IMR-90 (cell line): ENCODE results near the gene INTU. TPM values are rescaled to one million over a fixed set of nuclear protein-coding genes. Genes with fewer than 3 reads are reported as not detected.

Experiments
- ATAC-seq: fragments of 200-7000 bp; cut with Tn5 transposase; 2 replicates; pipeline ENCODE4 v1.9.1; 2020; ENCODE audit warnings: low read depth, mild to moderate bottlenecking, moderate library complexity
- BruUV-seq: library from RNA; stranded (reverse); fragments of 400-500 nt; replicated peaks from 2 replicates; lab custom pipeline; 2021; lab: Mats Ljungman, UMichigan
- CTCF ChIA-PET: fragments of 300-600 bp; formaldehyde crosslinking; extraction: SDS; loops from one replicate; lab custom pipeline; 2021; ENCODE audit warnings: antibody characterized with exemption; lab: Yijun Ruan, JAX
- POLR2A ChIA-PET: fragments of 300-600 bp; sonication (Branson Sonifier 250); formaldehyde crosslinking; loops from one replicate; lab custom pipeline; 2022; ENCODE audit warnings: antibody characterized with exemption; ENCODE audit not compliant: unreplicated experiment; lab: Charles Lee
- DNase-seq: peaks from one replicate; pipeline ENCODE4 v3.0.0; 2013
- H2AFZ ChIP-seq: replicated peaks from 2 replicates; pipeline ENCODE3; 2013; ENCODE audit warnings: low read length, mild to moderate bottlenecking; ENCODE audit not compliant: poor library complexity
- H2AK5ac ChIP-seq: 2 replicates; pipeline ENCODE4 v1.6.1; 2013; ENCODE audit warnings: low read depth, low read length, inconsistent platforms
- H2AK9ac ChIP-seq: replicated peaks from 2 replicates; pipeline ENCODE3; 2013; ENCODE audit warnings: mild to moderate bottlenecking, low read depth, low read length, moderate library complexity; ENCODE audit not compliant: poor library complexity
- H2BK120ac ChIP-seq: 2 replicates; pipeline ENCODE4 v1.6.1; 2013; ENCODE audit warnings: low read depth, low read length, inconsistent platforms
- H2BK15ac ChIP-seq: 3 replicates; pipeline ENCODE4 v1.6.1; 2013; ENCODE audit warnings: low read depth, low read length, inconsistent platforms
- H2BK20ac ChIP-seq: 2 replicates; pipeline ENCODE4 v1.6.1; 2013; ENCODE audit warnings: low read depth, mild to moderate bottlenecking, inconsistent platforms, low read length, moderate library complexity
- H2BK5ac ChIP-seq: 2 replicates; pipeline ENCODE4 v1.6.1; 2013; ENCODE audit warnings: mild to moderate bottlenecking, low read depth, low read length, inconsistent platforms; ENCODE audit not compliant: poor library complexity, severe bottlenecking
- H3K14ac ChIP-seq: replicated peaks from 2 replicates; pipeline ENCODE4 v1.6.1; 2013; ENCODE audit warnings: low read depth, low read length, inconsistent platforms
- H3K18ac ChIP-seq: 2 replicates; pipeline ENCODE4 v1.6.1; 2013; ENCODE audit warnings: low read depth, low read length, control low read depth
- H3K23ac ChIP-seq: 2 replicates; pipeline ENCODE4 v1.6.1; 2013; ENCODE audit warnings: low read depth, low read length, inconsistent platforms
- H3K27ac ChIP-seq: 2 replicates; pipeline ENCODE4 v1.5.1; 2013; ENCODE audit warnings: mild to moderate bottlenecking, control low read depth, low read length; ENCODE audit not compliant: insufficient read depth
- H3K27me3 ChIP-seq: 2 replicates; pipeline ENCODE4 v1.6.1; 2013; ENCODE audit warnings: low read length; ENCODE audit not compliant: control insufficient read depth, insufficient read depth
- H3K36me3 ChIP-seq: 2 replicates; pipeline ENCODE4 v1.6.1; 2013; ENCODE audit warnings: low read length, mixed read lengths; ENCODE audit not compliant: control insufficient read depth, insufficient read depth
- H3K4ac ChIP-seq: 2 replicates; pipeline ENCODE4 v1.6.1; 2013; ENCODE audit warnings: low read depth, low read length, inconsistent platforms
- H3K4me1 ChIP-seq: 2 replicates; pipeline ENCODE4 v1.6.1; 2013; ENCODE audit warnings: low read length, mixed read lengths; ENCODE audit not compliant: control insufficient read depth, insufficient read depth
- H3K4me2 ChIP-seq: 2 replicates; pipeline ENCODE4 v1.6.1; 2013; ENCODE audit warnings: low read depth, mild to moderate bottlenecking, control low read depth, low read length, moderate library complexity
- H3K4me3 ChIP-seq: 2 replicates; pipeline ENCODE4 v1.5.1; 2013; ENCODE audit warnings: low read depth, mild to moderate bottlenecking, control low read depth, low read length, moderate library complexity; ENCODE audit not compliant: insufficient read depth
- H3K56ac ChIP-seq: 2 replicates; pipeline ENCODE4 v1.6.1; 2013; ENCODE audit warnings: low read length, inconsistent platforms; ENCODE audit not compliant: insufficient read depth; ENCODE audit errors: extremely low read depth
- H3K79me1 ChIP-seq, 2 experiments: 2 replicates each; pipeline ENCODE4 v1.6.1; 2013; ENCODE audit warnings: low read length in 2 of 2, inconsistent platforms in 1 of 2, low read depth in 1 of 2
- H3K9ac ChIP-seq: 2 replicates; pipeline ENCODE4 v1.6.1; 2013; ENCODE audit warnings: low read depth, low read length, control low read depth
- H3K9me1 ChIP-seq: 2 replicates; pipeline ENCODE4 v1.6.1; 2013; ENCODE audit warnings: low read length, inconsistent platforms; ENCODE audit not compliant: insufficient read depth
- H3K9me3 ChIP-seq: 2 replicates; pipeline ENCODE4 v1.6.1; 2013; ENCODE audit warnings: low read length; ENCODE audit not compliant: control insufficient read depth, insufficient read depth
- H4K20me1 ChIP-seq: 2 replicates; pipeline ENCODE4 v1.6.1; 2013; ENCODE audit warnings: low read length, inconsistent platforms; ENCODE audit not compliant: insufficient read depth
- H4K5ac ChIP-seq: 2 replicates; pipeline ENCODE4 v1.6.1; 2013; ENCODE audit warnings: mild to moderate bottlenecking, low read depth, low read length, control low read depth
- H4K8ac ChIP-seq, 2 experiments: 2 replicates each; pipeline ENCODE4 v1.6.1; 2013; ENCODE audit warnings: low read depth in 2 of 2, low read length in 2 of 2, control low read depth in 1 of 2, inconsistent platforms in 1 of 2
- H4K91ac ChIP-seq: 2 replicates; pipeline ENCODE4 v1.6.1; 2013; ENCODE audit warnings: low read depth, low read length, inconsistent platforms; ENCODE audit not compliant: insufficient read depth
- BHLHE40 ChIP-seq: fragments of 150-350 bp; IDR thresholded peaks from 2 replicates; pipeline ENCODE4 v1.6.1; 2016; ENCODE audit warnings: mild to moderate bottlenecking, low read depth, low read length
- CEBPB ChIP-seq: IDR thresholded peaks from 2 replicates; pipeline ENCODE4 v1.6.1; 2012; ENCODE audit warnings: low read depth, low read length, improper control_type of control experiment
- CHD1 ChIP-seq: IDR thresholded peaks from 2 replicates; pipeline ENCODE4 v1.6.1; 2012; ENCODE audit warnings: low read depth, low read length, improper control_type of control experiment
- CTCF ChIP-seq: conservative IDR thresholded peaks from 2 replicates; pipeline ENCODE4 v1.5.1; 2012; ENCODE audit warnings: mild to moderate bottlenecking, low read depth, low read length, improper control_type of control experiment
- FOS ChIP-seq: fragments of 150-350 bp; IDR thresholded peaks from 2 replicates; pipeline ENCODE4 v1.6.1; 2016; ENCODE audit warnings: low read depth, low read length
- MAFK ChIP-seq: IDR thresholded peaks from 2 replicates; pipeline ENCODE4 v1.6.1; 2012; ENCODE audit warnings: low read depth, low read length, improper control_type of control experiment
- MAZ ChIP-seq: IDR thresholded peaks from 2 replicates; pipeline ENCODE4 v1.6.1; 2012; ENCODE audit warnings: low read depth, mild to moderate bottlenecking, low read length, improper control_type of control experiment, moderate library complexity, borderline replicate concordance
- MXI1 ChIP-seq: IDR thresholded peaks from 2 replicates; pipeline ENCODE4 v1.6.1; 2012; ENCODE audit warnings: low read depth, mild to moderate bottlenecking, low read length, moderate library complexity, borderline replicate concordance
- NFE2L2 ChIP-seq: fragments of 150-350 bp; IDR thresholded peaks from 2 replicates; pipeline ENCODE4 v1.6.1; 2016; ENCODE audit warnings: low read depth, mild to moderate bottlenecking, low read length
- POLR2A ChIP-seq: IDR thresholded peaks from 2 replicates; pipeline ENCODE4 v1.6.1; 2012; ENCODE audit warnings: mild to moderate bottlenecking, low read depth, low read length
- RAD21 ChIP-seq: IDR thresholded peaks from 2 replicates; pipeline ENCODE4 v1.6.1; 2012; ENCODE audit warnings: low read length, improper control_type of control experiment
- RCOR1 ChIP-seq: IDR thresholded peaks from 2 replicates; pipeline ENCODE4 v1.6.1; 2012; ENCODE audit warnings: mild to moderate bottlenecking, low read length, improper control_type of control experiment; ENCODE audit not compliant: insufficient replicate concordance
- RFX5 ChIP-seq: IDR thresholded peaks from 2 replicates; pipeline ENCODE4 v1.8.0; 2012; ENCODE audit warnings: low read depth, mild to moderate bottlenecking, low read length, moderate library complexity
- SMC3 ChIP-seq: fragments of 150-350 bp; IDR thresholded peaks from 2 replicates; pipeline ENCODE4 v1.6.1; 2016; ENCODE audit warnings: low read depth, mild to moderate bottlenecking, antibody characterized with exemption, low read length, moderate library complexity
- WGBS, 2 experiments: methylation state at CpG; one replicate each; pipeline versions ENCODE4 v1.1.5 to v1.1.7; 2013; ENCODE audit warnings: missing lambda C conversion rate in 2 of 2; ENCODE audit not compliant: insufficient read length in 1 of 2; ENCODE audit errors: extremely low coverage in 2 of 2; 5-methylcytosine and 5-hydroxymethylcytosine counted together
- dilution Hi-C: fragments of 300-500 bp; cut with HindIII; formaldehyde crosslinking; loops from one replicate; pipeline ENCODE4 v1.14.3; 2018; ENCODE audit warnings: low sequenced_read_pairs; ENCODE audit not compliant: unreplicated experiment
- in situ Hi-C: fragments of 300-500 bp; cut with MboI; formaldehyde crosslinking; loops from 3 replicates; pipeline ENCODE4 v1.14.3; 2019; ENCODE audit warnings: low sequenced_read_pairs, inconsistent platforms, mixed read lengths
- intact Hi-C: fragments of 100-400 bp; cut with micrococcal nuclease; formaldehyde crosslinking; loops from 2 replicates; pipeline ENCODE4 v1.10.0; 2022
- polyA plus RNA-seq, 3 experiments: library from polyadenylated mRNA; depleted of rRNA; stranded (reverse); fragments of >200 nt; gene quantifications; 2 replicates each; pipeline ENCODE4 v1.2.3, GENCODE V29; 2012; ENCODE audit warnings: low replicate concordance in 1 of 3
- total RNA-seq: library from RNA; depleted of rRNA; stranded (reverse); fragments of >200 nt; gene quantifications from 2 replicates; pipeline ENCODE4 v1.2.3, GENCODE V29; 2012
- TF ChIP-seq, protein P1 (sequence below): fragments of 150-350 bp; IDR thresholded peaks from 2 replicates; pipeline ENCODE4 v1.6.1; 2016; ENCODE audit warnings: low read depth, mild to moderate bottlenecking, low read length, moderate library complexity, borderline replicate concordance
- TF ChIP-seq, protein P2 (sequence below): fragments of 150-350 bp; IDR thresholded peaks from 2 replicates; pipeline ENCODE4 v1.6.1; 2017; ENCODE audit warnings: mild to moderate bottlenecking, antibody characterized with exemption, low read length, low read depth

Gene INTU
- total and polyA plus RNA-seq, 2 of the 4 experiments (the other 2 are of a cell fraction) = 6.5 to 10.8 TPM

GRCh38 chr4:127656047-127656680 is 23.4 kb downstream of the INTU start:
- H3K23ac ChIP-seq = no peak overlapping the region

More at GRCh38 chr4:127656047-127656680, 23.4 kb downstream of the INTU start:
- H3K4me3 ChIP-seq = no peak overlapping the region
- no peak overlapping the region for H2BK120ac ChIP-seq
- peaks cover 2% of the 10 kb centered on the region; the same call in 1 of the 2 replicates for H3K9me1 ChIP-seq
- H3K4me2 ChIP-seq = no peak overlapping the region
- 0 out of 2 replicates have a peak, but pooled peaks cover 3% of the 10 kb centered on the region for H3K36me3 ChIP-seq
- H2BK15ac ChIP-seq = no peak overlapping the region
- H4K5ac ChIP-seq = no peak overlapping the region
- H2AK9ac ChIP-seq = no peak overlapping the region
- ATAC-seq (no peak), DNase-seq (no peak)
- H2BK5ac ChIP-seq = no peak overlapping the region
- dilution Hi-C loops (no loop called here), intact Hi-C loops (no loop called here), in situ Hi-C loops (no loop called here)
- no peak overlapping the region for H4K8ac ChIP-seq
- no peak overlapping the region for H2BK20ac ChIP-seq
- no peaks in the 10 kb centered on the region; a peak in 2 of 4 replicates for H3K79me1 ChIP-seq
- BruUV-seq = no TSS peak
- CTCF ChIA-PET = no interaction called here
- no peak overlapping the region for H3K18ac ChIP-seq
- no peak overlapping the region for H2AFZ ChIP-seq
- no peak overlapping the region for H4K91ac ChIP-seq
- no peak overlapping the region for H3K9ac ChIP-seq
- no peaks in the 10 kb centered on the region for H4K20me1 ChIP-seq
- no peak overlapping the region for H2AK5ac ChIP-seq
- no peaks in the 10 kb centered on the region for H3K4me1 ChIP-seq
- H3K56ac ChIP-seq = no peak overlapping the region
- no peaks in the 10 kb centered on the region for H3K27me3 ChIP-seq
- TF ChIP-seq MXI1 (no peak), SMC3 (no peak), CHD1 (no peak), CTCF (no peak), FOS (no peak), BHLHE40 (no peak), MAZ (no peak), RFX5 (no peak), RAD21 (no peak), RCOR1 (no peak), MAFK (no peak), POLR2A (no peak), CEBPB (no peak), NFE2L2 (no peak)
- TF ChIP-seq, protein P1, sequence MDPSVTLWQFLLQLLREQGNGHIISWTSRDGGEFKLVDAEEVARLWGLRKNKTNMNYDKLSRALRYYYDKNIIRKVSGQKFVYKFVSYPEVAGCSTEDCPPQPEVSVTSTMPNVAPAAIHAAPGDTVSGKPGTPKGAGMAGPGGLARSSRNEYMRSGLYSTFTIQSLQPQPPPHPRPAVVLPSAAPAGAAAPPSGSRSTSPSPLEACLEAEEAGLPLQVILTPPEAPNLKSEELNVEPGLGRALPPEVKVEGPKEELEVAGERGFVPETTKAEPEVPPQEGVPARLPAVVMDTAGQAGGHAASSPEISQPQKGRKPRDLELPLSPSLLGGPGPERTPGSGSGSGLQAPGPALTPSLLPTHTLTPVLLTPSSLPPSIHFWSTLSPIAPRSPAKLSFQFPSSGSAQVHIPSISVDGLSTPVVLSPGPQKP = no peak
- TF ChIP-seq, protein P2, sequence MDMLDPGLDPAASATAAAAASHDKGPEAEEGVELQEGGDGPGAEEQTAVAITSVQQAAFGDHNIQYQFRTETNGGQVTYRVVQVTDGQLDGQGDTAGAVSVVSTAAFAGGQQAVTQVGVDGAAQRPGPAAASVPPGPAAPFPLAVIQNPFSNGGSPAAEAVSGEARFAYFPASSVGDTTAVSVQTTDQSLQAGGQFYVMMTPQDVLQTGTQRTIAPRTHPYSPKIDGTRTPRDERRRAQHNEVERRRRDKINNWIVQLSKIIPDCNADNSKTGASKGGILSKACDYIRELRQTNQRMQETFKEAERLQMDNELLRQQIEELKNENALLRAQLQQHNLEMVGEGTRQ = no peak
- no peak overlapping the region for H3K4ac ChIP-seq
- WGBS, 2 experiments = no CpG with 5 or more reads among the region's 9 CpGs
- no peak overlapping the region for H3K27ac ChIP-seq
- no peaks in the 10 kb centered on the region for H3K9me3 ChIP-seq
- POLR2A ChIA-PET = no interaction called here
- no peak overlapping the region for H3K14ac ChIP-seq
